Peyer's patch (tissue), 4 donors: ENCODE results near the gene STMN3.

Experiments
- POLR2A ChIP-seq, 2 donors: fragments of 450-650 bp; IDR thresholded peaks; one replicate each; pipeline ENCODE4 v1.5.1; 2017; ENCODE audit warnings: antibody characterized with exemption in 2 of 2, mild to moderate bottlenecking in 2 of 2, moderate library complexity in 2 of 2
- TF ChIP-seq, protein P1 (sequence below), 6 experiments: fragments of 450-650 bp in 4 of 6; fragments of 200-600 bp in 2 of 6; sonication (generic) in 1 of 6; IDR thresholded peaks; one replicate each; pipeline ENCODE4 v1.5.1; 2017 to 2019; ENCODE audit warnings: antibody characterized with exemption in 6 of 6, mild to moderate bottlenecking in 3 of 6, moderate library complexity in 1 of 6

DNA sequence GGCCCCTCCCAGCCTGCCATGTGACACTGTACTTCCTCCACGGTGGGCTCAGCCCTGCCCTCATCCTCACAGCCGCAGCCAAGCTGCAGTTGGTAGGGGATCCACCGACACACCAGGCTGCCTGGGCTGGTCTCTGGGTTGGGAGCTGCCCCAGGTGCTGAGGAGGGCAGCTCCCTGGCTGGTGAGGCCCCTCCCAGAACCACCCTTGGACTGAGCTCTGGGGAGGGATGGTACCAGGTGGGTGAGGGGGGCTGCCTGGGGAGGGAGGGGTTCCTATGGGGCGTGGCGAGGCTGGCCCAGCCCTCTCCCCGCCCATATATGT lies 43.0 kb upstream of the STMN3 start:
- no peak for TF ChIP-seq POLR2A (IDR thresholded peaks at IDR 0.05)
- TF ChIP-seq, protein P1, sequence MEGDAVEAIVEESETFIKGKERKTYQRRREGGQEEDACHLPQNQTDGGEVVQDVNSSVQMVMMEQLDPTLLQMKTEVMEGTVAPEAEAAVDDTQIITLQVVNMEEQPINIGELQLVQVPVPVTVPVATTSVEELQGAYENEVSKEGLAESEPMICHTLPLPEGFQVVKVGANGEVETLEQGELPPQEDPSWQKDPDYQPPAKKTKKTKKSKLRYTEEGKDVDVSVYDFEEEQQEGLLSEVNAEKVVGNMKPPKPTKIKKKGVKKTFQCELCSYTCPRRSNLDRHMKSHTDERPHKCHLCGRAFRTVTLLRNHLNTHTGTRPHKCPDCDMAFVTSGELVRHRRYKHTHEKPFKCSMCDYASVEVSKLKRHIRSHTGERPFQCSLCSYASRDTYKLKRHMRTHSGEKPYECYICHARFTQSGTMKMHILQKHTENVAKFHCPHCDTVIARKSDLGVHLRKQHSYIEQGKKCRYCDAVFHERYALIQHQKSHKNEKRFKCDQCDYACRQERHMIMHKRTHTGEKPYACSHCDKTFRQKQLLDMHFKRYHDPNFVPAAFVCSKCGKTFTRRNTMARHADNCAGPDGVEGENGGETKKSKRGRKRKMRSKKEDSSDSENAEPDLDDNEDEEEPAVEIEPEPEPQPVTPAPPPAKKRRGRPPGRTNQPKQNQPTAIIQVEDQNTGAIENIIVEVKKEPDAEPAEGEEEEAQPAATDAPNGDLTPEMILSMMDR (IDR thresholded peaks at IDR 0.05) = no peak
